VCaP (cell line): ENCODE results near the gene GAS7.
"Not testable (repeated sequence)": the region's sequence is repeated elsewhere in the genome, so short reads cannot be mapped to it uniquely, and the experiment has no call there.

Experiments used
- H3K27ac ChIP-seq: fragments of 450-650 bp; 2 replicates; pipeline ENCODE4 v1.5.1; 2017
- TF ChIP-seq, protein P1 (sequence below): fragments of 450-650 bp; conservative IDR thresholded peaks from 2 replicates; pipeline ENCODE4 v1.5.1; 2017; ENCODE audit warnings: mild to moderate bottlenecking, moderate library complexity

The GAS7 gene

DNA sequence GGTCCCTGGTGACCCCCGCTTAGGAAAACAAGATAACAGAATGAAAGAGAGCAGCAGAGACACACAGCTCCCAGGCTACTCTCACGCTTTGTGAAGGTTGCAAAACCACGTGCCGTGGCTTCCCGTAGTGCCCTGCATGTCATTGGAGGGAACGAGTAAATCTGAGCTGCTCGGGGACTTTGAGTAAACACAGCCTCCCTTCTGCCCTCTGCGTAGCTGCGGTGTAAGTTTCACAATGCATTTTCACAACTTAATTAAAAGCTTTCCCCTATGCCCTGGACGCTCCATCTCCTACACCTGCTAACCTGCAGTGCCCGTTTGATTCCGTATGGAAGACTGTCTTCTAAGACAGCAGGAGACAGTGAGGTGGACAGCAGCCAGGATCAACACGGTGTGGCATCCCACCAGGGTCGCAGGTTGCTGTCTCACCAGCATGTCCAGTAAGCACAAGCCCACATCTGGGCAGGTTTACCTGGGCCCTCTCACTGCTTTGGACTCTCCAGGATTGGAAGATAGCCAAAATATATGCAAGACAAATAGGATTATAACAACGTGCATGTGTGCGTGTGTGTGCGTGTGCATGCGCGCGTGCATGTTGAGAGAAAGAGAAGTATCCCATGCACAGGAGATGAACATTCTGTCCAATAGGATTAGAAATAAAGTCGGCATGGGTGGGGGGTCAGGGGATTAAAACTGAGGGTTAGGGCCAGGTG is 177.0 kb downstream of the GAS7 start:
- TF ChIP-seq, protein P1, sequence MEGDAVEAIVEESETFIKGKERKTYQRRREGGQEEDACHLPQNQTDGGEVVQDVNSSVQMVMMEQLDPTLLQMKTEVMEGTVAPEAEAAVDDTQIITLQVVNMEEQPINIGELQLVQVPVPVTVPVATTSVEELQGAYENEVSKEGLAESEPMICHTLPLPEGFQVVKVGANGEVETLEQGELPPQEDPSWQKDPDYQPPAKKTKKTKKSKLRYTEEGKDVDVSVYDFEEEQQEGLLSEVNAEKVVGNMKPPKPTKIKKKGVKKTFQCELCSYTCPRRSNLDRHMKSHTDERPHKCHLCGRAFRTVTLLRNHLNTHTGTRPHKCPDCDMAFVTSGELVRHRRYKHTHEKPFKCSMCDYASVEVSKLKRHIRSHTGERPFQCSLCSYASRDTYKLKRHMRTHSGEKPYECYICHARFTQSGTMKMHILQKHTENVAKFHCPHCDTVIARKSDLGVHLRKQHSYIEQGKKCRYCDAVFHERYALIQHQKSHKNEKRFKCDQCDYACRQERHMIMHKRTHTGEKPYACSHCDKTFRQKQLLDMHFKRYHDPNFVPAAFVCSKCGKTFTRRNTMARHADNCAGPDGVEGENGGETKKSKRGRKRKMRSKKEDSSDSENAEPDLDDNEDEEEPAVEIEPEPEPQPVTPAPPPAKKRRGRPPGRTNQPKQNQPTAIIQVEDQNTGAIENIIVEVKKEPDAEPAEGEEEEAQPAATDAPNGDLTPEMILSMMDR: no peak
- H3K27ac ChIP-seq: no peak overlapping the region

GRCh38 chr17:10019941-10020451 is 178.4 kb downstream of the GAS7 start:
- TF ChIP-seq, protein P1: no peak
- no peak overlapping the region for H3K27ac ChIP-seq

DNA sequence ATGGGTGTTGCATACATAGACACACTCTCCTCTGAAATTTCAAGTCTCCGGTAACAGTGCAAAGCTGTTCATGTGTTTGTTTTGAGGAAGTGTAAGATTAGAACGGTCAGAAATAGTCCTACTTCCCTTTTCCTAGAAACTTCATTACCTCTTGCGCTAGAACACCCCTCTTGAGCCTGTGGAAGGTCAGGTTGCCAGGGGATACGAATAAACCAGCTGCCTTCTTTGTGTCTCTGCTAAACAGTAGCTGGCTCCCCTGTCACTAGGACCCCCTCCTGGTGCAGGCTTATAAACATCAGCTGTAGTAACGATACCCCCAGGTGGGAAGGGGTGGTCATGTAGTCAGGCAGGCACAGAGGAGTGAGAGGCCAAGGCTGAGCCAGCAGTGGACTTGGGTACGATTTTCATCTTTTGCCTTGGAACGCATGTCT is 179.9 kb downstream of the GAS7 start:
- H3K27ac ChIP-seq: no peak overlapping the region
- TF ChIP-seq, protein P1: no peak

DNA sequence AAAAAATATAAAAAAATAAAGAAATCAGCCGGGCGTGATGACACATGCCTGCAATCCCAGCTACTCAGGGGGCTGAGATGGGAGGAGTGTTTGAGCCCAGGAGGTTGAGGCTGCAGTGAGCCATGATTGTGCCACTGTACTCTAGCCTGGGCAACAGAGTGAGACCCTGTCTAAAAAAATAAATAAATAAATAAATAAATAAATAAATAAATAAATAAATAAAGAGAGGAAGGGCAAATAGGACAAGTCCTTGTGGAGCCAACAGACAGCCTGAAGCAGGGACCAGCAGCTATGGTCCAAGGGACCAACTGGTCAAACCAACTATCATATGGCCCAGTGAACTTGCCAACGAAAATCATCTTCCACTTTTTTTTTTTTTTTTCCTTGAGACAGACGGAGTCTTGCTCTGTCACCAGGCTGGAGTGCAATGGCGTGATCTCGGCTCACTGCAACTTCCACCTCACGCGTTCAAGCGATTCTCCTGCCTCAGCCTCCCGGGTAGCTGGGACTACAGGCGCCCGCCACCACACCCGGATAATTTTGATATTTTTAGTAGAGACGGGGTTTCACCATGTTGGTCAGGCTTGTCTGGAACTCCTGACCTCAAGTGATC is 181.3 kb downstream of the GAS7 start:
- H3K27ac ChIP-seq: not testable (repeated sequence)

- TF ChIP-seq, protein P1: no peak
- H3K27ac ChIP-seq: no peak overlapping the region
These were observed 184.9 kb downstream of the GAS7 start for GRCh38 chr17:10013365-10014112.

DNA sequence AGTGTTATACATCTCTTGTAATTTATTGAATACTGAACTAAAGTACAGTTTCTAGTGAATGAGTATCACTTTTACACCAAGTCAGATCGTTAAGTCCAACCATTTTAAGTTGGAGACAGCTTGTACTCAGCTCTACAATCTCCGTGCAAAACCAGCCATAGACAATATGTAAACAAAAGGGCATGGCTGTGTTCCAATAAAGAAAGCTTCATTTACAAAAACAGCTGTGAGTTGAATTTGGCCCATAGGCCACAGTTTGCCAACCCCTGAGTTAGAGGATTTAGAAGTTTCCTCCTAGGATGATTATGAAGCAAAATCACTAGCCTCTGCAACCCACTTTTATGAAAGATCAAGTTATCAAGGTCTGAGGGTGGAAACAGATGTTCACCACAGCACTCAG is 187.7 kb downstream of the GAS7 start:
- TF ChIP-seq, protein P1: no peak
- no peak overlapping the region for H3K27ac ChIP-seq

DNA sequence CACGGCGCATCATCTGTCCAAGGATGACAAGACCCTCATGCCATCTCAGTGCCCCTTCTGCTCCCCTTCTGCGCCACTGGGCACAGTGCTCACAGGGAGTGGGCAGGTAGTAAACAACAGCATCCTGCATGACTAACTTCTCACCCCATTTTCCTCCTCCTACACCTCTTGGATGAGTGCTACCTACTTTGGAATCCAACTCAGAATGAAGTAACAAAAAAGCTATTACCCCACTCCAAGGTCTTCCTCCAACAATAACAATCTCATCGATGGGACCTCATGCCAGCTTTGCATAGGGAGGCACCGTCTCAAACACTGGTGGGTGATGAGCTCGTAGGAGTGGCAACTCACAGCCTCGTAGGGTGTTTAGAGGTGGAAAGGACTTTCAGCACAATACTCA is 194.7 kb downstream of the GAS7 start:
- TF ChIP-seq, protein P1: no peak

GRCh38 chr17:10002567-10003360 is 195.6 kb downstream of the GAS7 start:
- not testable (repeated sequence) for H3K27ac ChIP-seq

More for the DNA sequence above, 194.7 kb downstream of the GAS7 start:
- H3K27ac ChIP-seq: no peak overlapping the region
